H1 (cell line): ENCODE results near the gene SLC38A1. TPM values are rescaled to one million over a fixed set of nuclear protein-coding genes. Genes with fewer than 3 reads are reported as not detected.

Experiments
- CTCF ChIA-PET: fragments of 300-600 bp; sonication (Branson Sonifier 250); formaldehyde crosslinking; loops from one replicate; lab custom pipeline; 2021; ENCODE audit not compliant: partially characterized antibody; lab: Charles Lee
- POLR2A ChIA-PET: fragments of 300-600 bp; sonication (Branson Sonifier 250); formaldehyde crosslinking; loops from one replicate; lab custom pipeline; 2021; ENCODE audit warnings: inconsistent platforms; ENCODE audit not compliant: partially characterized antibody; lab: Charles Lee
- DNase-seq, 2 experiments: peaks; one replicate each; pipeline versions ENCODE4 v3.0.0 to v3.0.0-alpha.2; 2010 to 2022; ENCODE audit warnings: low spot score in 2 of 2, low read depth in 1 of 2, mixed read lengths in 1 of 2
- FAIRE-seq: peaks from 2 replicates; lab custom pipeline; 2011; peaks lifted over from hg19 to GRCh38; lab: Jason Lieb, UNC
- H2AFZ ChIP-seq: 2 replicates; pipeline ENCODE4 v1.8.1; 2012; ENCODE audit warnings: low read length, inconsistent platforms
- H2AK5ac ChIP-seq: 2 replicates; pipeline ENCODE4 v1.6.1; 2013; ENCODE audit warnings: low read depth, low read length
- H2BK120ac ChIP-seq: replicated peaks from 2 replicates; pipeline ENCODE3; 2013; ENCODE audit warnings: low read depth, low read length, inconsistent platforms
- H2BK12ac ChIP-seq: 2 replicates; pipeline ENCODE4 v1.6.1; 2013; ENCODE audit warnings: low read depth, low read length
- H2BK15ac ChIP-seq: 2 replicates; pipeline ENCODE4 v1.6.1; 2013; ENCODE audit warnings: low read length
- H2BK20ac ChIP-seq: 2 replicates; pipeline ENCODE4 v1.6.1; 2013; ENCODE audit warnings: low read length
- H2BK5ac ChIP-seq: 2 replicates; pipeline ENCODE4 v1.6.1; 2013; ENCODE audit warnings: low read depth, low read length
- H3K14ac ChIP-seq: 2 replicates; pipeline ENCODE4 v1.6.1; 2013; ENCODE audit warnings: inconsistent platforms; ENCODE audit not compliant: insufficient read length
- H3K18ac ChIP-seq: 2 replicates; pipeline ENCODE4 v1.6.1; 2013; ENCODE audit warnings: low read length; ENCODE audit errors: extremely low read depth
- H3K23ac ChIP-seq: 2 replicates; pipeline ENCODE4 v1.6.1; 2013; ENCODE audit warnings: inconsistent platforms; ENCODE audit not compliant: insufficient read length
- H3K23me2 ChIP-seq: 2 replicates; pipeline ENCODE4 v1.6.1; 2013; ENCODE audit warnings: low read depth, low read length
- H3K27ac ChIP-seq: 2 replicates; pipeline ENCODE4 v1.6.1; 2011; ENCODE audit warnings: low read depth, low read length, inconsistent platforms
- H3K27me3 ChIP-seq, 4 experiments: replicated peaks in 1 of 4; 1 replicate in 1 of 4; 2 replicates in 3 of 4; pipeline versions ENCODE4 v1.6.1 to v1.8.1; 2011 to 2013; ENCODE audit warnings: low read length in 3 of 4, mild to moderate bottlenecking in 3 of 4, inconsistent platforms in 2 of 4, mixed read lengths in 2 of 4, moderate library complexity in 1 of 4; ENCODE audit not compliant: control insufficient read depth in 3 of 4, insufficient read depth in 3 of 4; ENCODE audit errors: extremely low read depth in 1 of 4
- H3K36me3 ChIP-seq, 4 experiments: 2 replicates each; pipeline versions ENCODE4 v1.6.1 to v1.8.1; 2011 to 2013; ENCODE audit warnings: mild to moderate bottlenecking in 4 of 4, low read length in 3 of 4, moderate library complexity in 2 of 4, control low read depth in 1 of 4, inconsistent platforms in 1 of 4; ENCODE audit not compliant: insufficient read depth in 4 of 4, control insufficient read depth in 2 of 4
- H3K4ac ChIP-seq: replicated peaks from 2 replicates; pipeline ENCODE3; 2013; ENCODE audit warnings: low read length, low read depth, mixed read lengths, inconsistent platforms; ENCODE audit not compliant: insufficient read length
- H3K4me1 ChIP-seq, 4 experiments: replicated peaks in 1 of 4; 1 replicate in 1 of 4; 2 replicates in 3 of 4; pipeline versions ENCODE4 v1.6.1 to v1.8.1; 2011 to 2013; ENCODE audit warnings: low read length in 3 of 4, inconsistent platforms in 2 of 4, mixed read lengths in 1 of 4; ENCODE audit not compliant: insufficient read depth in 4 of 4, control insufficient read depth in 3 of 4
- H3K4me2 ChIP-seq, 2 experiments: 2 replicates each; pipeline versions ENCODE4 v1.6.1 to v1.8.1; 2011 to 2013; ENCODE audit warnings: low read depth in 2 of 2, low read length in 2 of 2, control low read depth in 1 of 2, inconsistent platforms in 1 of 2, mild to moderate bottlenecking in 1 of 2; ENCODE audit not compliant: insufficient read depth in 1 of 2
- H3K4me3 ChIP-seq, 4 experiments: fragments of 200-600, 300-600 bp in 1 of 4; sonication (generic), shearing (Covaris generic), sonication (Bioruptor Twin) in 1 of 4; 2 replicates each; pipeline versions ENCODE4 v1.5.1 to v1.8.1; 2011 to 2016; ENCODE audit warnings: low read length in 4 of 4, low read depth in 3 of 4, control low read depth in 2 of 4, inconsistent platforms in 2 of 4, mild to moderate bottlenecking in 2 of 4, mixed read lengths in 1 of 4, moderate library complexity in 1 of 4; ENCODE audit not compliant: insufficient read depth in 2 of 4; ENCODE audit errors: extremely low read depth in 1 of 4
- H3K56ac ChIP-seq: replicated peaks from 2 replicates; pipeline ENCODE3; 2013; ENCODE audit warnings: low read depth, mild to moderate bottlenecking, mixed read lengths, low read length, inconsistent platforms; ENCODE audit not compliant: insufficient read length
- H3K79me1 ChIP-seq: 2 replicates; pipeline ENCODE4 v1.6.1; 2013; ENCODE audit warnings: low read depth, low read length, control low read depth
- H3K79me2 ChIP-seq, 2 experiments: 2 replicates each; pipeline versions ENCODE4 v1.6.1 to v1.8.1; 2012 to 2013; ENCODE audit warnings: low read length in 2 of 2, mild to moderate bottlenecking in 2 of 2, inconsistent platforms in 1 of 2; ENCODE audit not compliant: insufficient read depth in 2 of 2, control insufficient read depth in 1 of 2
- H3K9ac ChIP-seq, 4 experiments: replicated peaks in 1 of 4; 1 replicate in 1 of 4; 2 replicates in 3 of 4; pipeline versions ENCODE4 v1.6.1 to v1.8.1; 2011 to 2013; ENCODE audit warnings: low read depth in 3 of 4, low read length in 3 of 4, control low read depth in 2 of 4, mild to moderate bottlenecking in 2 of 4, moderate library complexity in 2 of 4, inconsistent platforms in 1 of 4; ENCODE audit errors: extremely low read depth in 1 of 4
- H3K9me3 ChIP-seq, 2 experiments: 2 replicates each; pipeline versions ENCODE4 v1.6.1 to v1.8.1; 2012 to 2013; ENCODE audit warnings: mild to moderate bottlenecking in 2 of 2, moderate library complexity in 2 of 2, control low read depth in 1 of 2, inconsistent platforms in 1 of 2, low read depth in 1 of 2, low read length in 1 of 2, mixed read lengths in 1 of 2; ENCODE audit not compliant: insufficient read depth in 2 of 2
- H4K20me1 ChIP-seq, 2 experiments: replicated peaks in 1 of 2; 2 replicates each; pipeline versions ENCODE3 to v1.8.1; 2011 to 2013; ENCODE audit warnings: inconsistent platforms in 2 of 2, low read length in 2 of 2, mild to moderate bottlenecking in 1 of 2; ENCODE audit not compliant: insufficient read depth in 2 of 2, control insufficient read depth in 1 of 2
- H4K5ac ChIP-seq: 2 replicates; pipeline ENCODE4 v1.6.1; 2013; ENCODE audit warnings: low read length, low read depth, mixed read lengths, inconsistent platforms; ENCODE audit not compliant: insufficient read length
- H4K8ac ChIP-seq: 2 replicates; pipeline ENCODE4 v1.8.0; 2013; ENCODE audit warnings: mild to moderate bottlenecking, moderate library complexity, low read length, inconsistent platforms; ENCODE audit not compliant: insufficient read depth; ENCODE audit errors: extremely low read depth
- H4K91ac ChIP-seq: replicated peaks from 2 replicates; pipeline ENCODE3; 2013; ENCODE audit warnings: low read length, mixed read lengths, inconsistent platforms; ENCODE audit not compliant: insufficient read length
- CBX8 ChIP-seq: fragments of 300-800, 300-1000 bp; sonication (generic); IDR thresholded peaks from 2 replicates; pipeline ENCODE4 v1.7.1; 2016; ENCODE audit warnings: low read depth, low read length, borderline replicate concordance
- JUND ChIP-seq: IDR thresholded peaks from 2 replicates; pipeline ENCODE4 v1.6.1; 2011; ENCODE audit warnings: mild to moderate bottlenecking, improper control_type of control experiment, low read length
- SIN3A ChIP-seq, 2 experiments: IDR thresholded peaks in 1 of 2; conservative IDR thresholded peaks in 1 of 2; 2 replicates each; pipeline ENCODE4 v1.6.1; 2011 to 2012; ENCODE audit warnings: low read length in 2 of 2, improper control_type of control experiment in 1 of 2, low read depth in 1 of 2, mild to moderate bottlenecking in 1 of 2
- SP1 ChIP-seq: IDR thresholded peaks from 2 replicates; pipeline ENCODE4 v1.6.1; 2011; ENCODE audit warnings: low read depth, low read length
- WGBS, 2 experiments: shearing (Covaris generic) in 1 of 2; methylation state at CpG; one replicate each; pipeline versions ENCODE4 v1.1.6 to v1.1.7; 2013 to 2015; ENCODE audit warnings: low lambda C conversion rate in 2 of 2, mixed read lengths in 2 of 2, inconsistent platforms in 1 of 2, low coverage in 1 of 2, missing lambda C conversion rate in 1 of 2; ENCODE audit not compliant: insufficient replicate concordance in 2 of 2, insufficient coverage in 1 of 2, insufficient read length in 1 of 2; ENCODE audit errors: extremely low coverage in 1 of 2, missing lambda C conversion rate in 1 of 2; 5-methylcytosine and 5-hydroxymethylcytosine counted together
- polyA plus RNA-seq, 7 experiments: library from polyadenylated mRNA; depleted of rRNA in 3 of 7; stranded (reverse) in 5 of 7; unstranded in 2 of 7; fragments of >200 nt in 5 of 7; fragments of 200-250 nt in 2 of 7; gene quantifications; 1 replicate in 5 of 7; 2 replicates in 1 of 7; 4 replicates in 1 of 7; pipeline versions ENCODE4 v1.2.1 to v1.2.3, GENCODE V29; 2011 to 2013; ENCODE audit warnings: missing spikeins in 2 of 7, mixed read lengths in 2 of 7
- total RNA-seq: library from RNA; stranded (reverse); fragmentation: NEBNext Ultra II Directional; extraction: Animal tissue kit (Norgen Biotek cat#: 25700); gene quantifications from 2 replicates; pipeline ENCODE4 v1.2.1, GENCODE V29; 2021

Gene SLC38A1
- total and polyA plus RNA-seq, 2 of the 8 experiments (the other 6 are each of a cell fraction or from before 2014, with no cell fraction given), result 83.4 to 242 TPM

GRCh38 chr12:46266382-46266791, 2.5 kb downstream of the SLC38A1 start:
- WGBS, 2 experiments, result 6% methylated on average over 7 of the region's 7 CpGs; no CpG with 5 or more reads in 1 of the 2 experiments
- no peak overlapping the region for H3K4ac ChIP-seq
- FAIRE-seq, result no peak
- TF ChIP-seq CBX8 (no peak), SP1 (no peak), JUND (0 out of 2 replicates have a peak, but pooled peaks have one; percentile 21), SIN3A (conservative IDR thresholded peaks at IDR 0.05 in 1 of 2, IDR thresholded peaks at IDR 0.05 in 1 of 2; ENCODE audit: low read depth in 1 of 2, low read length in 2 of 2) (no peak; a peak in 1 of 4 replicates)
- H3K79me1 ChIP-seq, result no peaks in the 10 kb centered on the region; the same call in 1 of the 2 replicates
- H3K4me2 ChIP-seq, result peak overlapping the region; percentile 72 to 91
- ChIA-PET CTCF (interaction anchor here (1.2 kb wide), 1 partner anchor 51 kb away, joined by 3 read pairs; no protein-coding TSS in a partner anchor), POLR2A (interaction anchor here (0.7 to 10.3 kb wide), 15 partner anchors 8 to 106 kb away, joined by 3 to 198 read pairs (median 5); partner anchors contain the start of gene SLC38A2)
- H2AFZ ChIP-seq, result no peak overlapping the region
- no peak overlapping the region for H2AK5ac ChIP-seq
- no peak overlapping the region for H2BK120ac ChIP-seq
- H2BK20ac ChIP-seq, result no peak overlapping the region
- peaks cover 9 to 28% (median 19%) of the 10 kb centered on the region in 4 experiments; a peak in 6 of 7 replicates for H3K4me1 ChIP-seq
- peak overlapping the region; percentile 91 to 98 (median 96) for H3K4me3 ChIP-seq
- H4K20me1 ChIP-seq, result peaks cover 18 to 35% of the 10 kb centered on the region in 2 experiments
- H3K36me3 ChIP-seq, result no peaks in the 10 kb centered on the region; a peak in 1 of 8 replicates
- H2BK15ac ChIP-seq, result no peak overlapping the region
- no peak overlapping the region for H2BK5ac ChIP-seq
- no peak overlapping the region for H3K27ac ChIP-seq
- no peak overlapping the region for H2BK12ac ChIP-seq
- H4K5ac ChIP-seq, result no peak overlapping the region
- no peak overlapping the region for H4K8ac ChIP-seq
- peaks cover 9% of the 10 kb centered on the region for H3K23me2 ChIP-seq
- no peaks in the 10 kb centered on the region for H3K9me3 ChIP-seq
- H3K18ac ChIP-seq, result no peak overlapping the region
- H3K27me3 ChIP-seq, result no peaks in the 10 kb centered on the region
- H4K91ac ChIP-seq, result no peak overlapping the region
- peaks cover 63 to 97% of the 10 kb centered on the region in 2 experiments for H3K79me2 ChIP-seq
- no peak overlapping the region for H3K14ac ChIP-seq
- no peak for DNase-seq
- no peak overlapping the region for H3K23ac ChIP-seq
- peak overlapping the region; percentile 24 for H3K56ac ChIP-seq
- peak overlapping the region in 3 of 4 experiments; percentile 96 to 97 (median 96); a peak in 5 of 7 replicates for H3K9ac ChIP-seq
